GM12891 (cell line): Measurements from ENCODE around the gene AGXT.

ENCODE experiments used
- POLR2A ChIP-seq: IDR thresholded peaks from 2 replicates; pipeline ENCODE4 v1.6.1; 2011; ENCODE audit warnings: low read depth, low read length, control low read depth
- POLR2AphosphoS5 ChIP-seq: IDR thresholded peaks from 2 replicates; pipeline ENCODE4 v1.6.1; 2011; ENCODE audit warnings: low read depth, low read length, control low read depth

GRCh38 chr2:240885566-240885965, 16.9 kb downstream of the AGXT start:
- TF ChIP-seq POLR2A (no peak), POLR2AphosphoS5 (no peak)
